GM23338 (cell line): ENCODE results near the gene ZNF335. TPM values are rescaled to one million over a fixed set of nuclear protein-coding genes. Genes with fewer than 3 reads are reported as not detected.

Source experiments
- CTCF ChIP-seq, 2 experiments: fragments of 200-600 bp in 1 of 2; sonication (generic) in 1 of 2; conservative IDR thresholded peaks; 2 replicates each; pipeline versions ENCODE4 v1.5.1 to v1.6.1; 2016 to 2017; ENCODE audit warnings: antibody characterized with exemption in 2 of 2, low read depth in 2 of 2, mild to moderate bottlenecking in 2 of 2, moderate library complexity in 1 of 2
- EZH2 ChIP-seq: fragments of 200-600 bp; sonication (generic); IDR thresholded peaks from one replicate; pipeline ENCODE4 v1.8.0; 2017; ENCODE audit warnings: antibody characterized with exemption, mild to moderate bottlenecking, low read depth; ENCODE audit not compliant: unreplicated experiment
- EZH2phosphoT487 ChIP-seq: fragments of 200-600 bp; sonication (generic); IDR thresholded peaks from one replicate; pipeline ENCODE4 v1.8.1; 2018; ENCODE audit warnings: antibody characterized with exemption; ENCODE audit not compliant: unreplicated experiment
- JUNB ChIP-seq: IDR thresholded peaks from one replicate; pipeline ENCODE4 v1.6.1; 2016; ENCODE audit warnings: antibody characterized with exemption; ENCODE audit not compliant: unreplicated experiment
- REST ChIP-seq: IDR thresholded peaks from one replicate; pipeline ENCODE4 v1.6.1; 2018; ENCODE audit warnings: antibody characterized with exemption; ENCODE audit not compliant: unreplicated experiment
- ZNF462 ChIP-seq: fragments of 250-450 bp; sonication (Bioruptor Pico); IDR thresholded peaks from 2 replicates; pipeline ENCODE4 v1.5.0; 2020; ENCODE audit warnings: mild to moderate bottlenecking, moderate library complexity
- polyA plus RNA-seq: library from polyadenylated mRNA; unstranded; fragments of >200 nt; fragmentation: Nextera tagmentation; extraction: Ambion mirVana; gene quantifications from 2 replicates; pipeline ENCODE4 v1.2.1, GENCODE V29; 2016
- total RNA-seq: library from RNA; depleted of rRNA; stranded (reverse); fragments of >200 nt; shearing (Covaris generic); gene quantifications from 2 replicates; pipeline ENCODE4 v1.2.3, GENCODE V29; 2014

ZNF335 gene
- total and polyA plus RNA-seq, 2 experiments from 2014 or later: 7.4 to 24.2 TPM

- TF ChIP-seq ZNF462 (CRISPR knock-in tag) (no peak), REST (no peak), JUNB (no peak), CTCF (conservative IDR thresholded peaks at IDR 0.05; ENCODE audit: low read depth in 2 of 2) (no peak), EZH2 (no peak), EZH2phosphoT487 (no peak)
Measured at GRCh38 chr20:45962031-45962755, 9.8 kb downstream of the ZNF335 start (continued).
